A673 (cell line): ENCODE measurements around the gene VCP. TPM values are rescaled to one million over a fixed set of nuclear protein-coding genes. Genes with fewer than 3 reads are reported as not detected.

Experiments
- BruUV-seq: library from RNA; stranded (reverse); fragments of 400-500 nt; replicated peaks from 2 replicates; lab custom pipeline; 2021; lab: Mats Ljungman, UMichigan
- CTCF ChIA-PET: fragments of 300-600 bp; sonication (Branson Sonifier 250); formaldehyde crosslinking; loops from one replicate; lab custom pipeline; 2022; ENCODE audit warnings: antibody characterized with exemption; lab: Charles Lee
- POLR2A ChIA-PET: fragments of 300-600 bp; sonication (Branson Sonifier 250); formaldehyde crosslinking; loops from one replicate; lab custom pipeline; 2022; ENCODE audit warnings: antibody characterized with exemption; ENCODE audit not compliant: low non-redundant PET; lab: Charles Lee
- DNase-seq: peaks from one replicate; pipeline ENCODE4 v3.0.0-alpha.2; 2015; ENCODE audit warnings: low spot score
- H3K27ac ChIP-seq: fragments of 200-600 bp; sonication (generic); 2 replicates; pipeline ENCODE4 v1.5.1; 2016; ENCODE audit warnings: mixed run types, low read depth, mild to moderate bottlenecking, mixed read lengths, antibody characterized with exemption, low read length; ENCODE audit not compliant: poor library complexity, severe bottlenecking
- H3K27me3 ChIP-seq: fragments of 200-600 bp; sonication (generic); replicated peaks from 2 replicates; pipeline ENCODE4 v1.6.1; 2017; ENCODE audit warnings: mixed run types, low read depth, mild to moderate bottlenecking, mixed read lengths, antibody characterized with exemption, low read length; ENCODE audit not compliant: insufficient read depth, poor library complexity
- H3K36me3 ChIP-seq: fragments of 200-600 bp; sonication (generic); 2 replicates; pipeline ENCODE4 v1.6.1; 2016; ENCODE audit warnings: mixed run types, mild to moderate bottlenecking, mixed read lengths, antibody characterized with exemption, low read length; ENCODE audit not compliant: insufficient read depth, poor library complexity, severe bottlenecking
- H3K4me1 ChIP-seq: fragments of 200-600 bp; sonication (generic); 2 replicates; pipeline ENCODE4 v1.6.1; 2017; ENCODE audit warnings: mixed run types, mild to moderate bottlenecking, mixed read lengths, antibody characterized with exemption, low read length; ENCODE audit not compliant: insufficient read depth, poor library complexity, severe bottlenecking
- H3K4me3 ChIP-seq: fragments of 200-600 bp; sonication (generic); 2 replicates; pipeline ENCODE4 v1.5.1; 2016; ENCODE audit warnings: low read depth, mixed run types, mild to moderate bottlenecking, mixed read lengths, low read length; ENCODE audit not compliant: poor library complexity, severe bottlenecking
- H3K9me3 ChIP-seq: fragments of 200-600 bp; sonication (generic); 2 replicates; pipeline ENCODE4 v1.6.1; 2016; ENCODE audit warnings: mixed run types, low read depth, mild to moderate bottlenecking, mixed read lengths, antibody characterized with exemption, low read length; ENCODE audit not compliant: poor library complexity, severe bottlenecking
- EZH2 ChIP-seq: fragments of 200-600 bp; sonication (generic); IDR thresholded peaks from 2 replicates; pipeline ENCODE4 v1.6.1; 2017; ENCODE audit warnings: borderline replicate concordance, low read depth, mild to moderate bottlenecking, mixed read lengths, antibody characterized with exemption, low read length; ENCODE audit not compliant: poor library complexity, severe bottlenecking
- intact Hi-C: fragments of 100-400 bp; cut with micrococcal nuclease; formaldehyde crosslinking; loops from one replicate; pipeline ENCODE4 v1.10.0; 2022; ENCODE audit not compliant: unreplicated experiment
- total RNA-seq: library from RNA; stranded (reverse); gene quantifications from 2 replicates; pipeline ENCODE4 v1.2.3, GENCODE V29; 2021
- TF ChIP-seq, protein P1 (sequence below): fragments of 300-800, 200-600 bp; sonication (generic); conservative IDR thresholded peaks from 2 replicates; pipeline ENCODE4 v1.5.1; 2017; ENCODE audit warnings: low read depth, mild to moderate bottlenecking, antibody characterized with exemption, low read length, moderate library complexity, mixed read lengths

The VCP gene
- total RNA-seq, 1 experiment from 2014 or later: 643 TPM

DNA sequence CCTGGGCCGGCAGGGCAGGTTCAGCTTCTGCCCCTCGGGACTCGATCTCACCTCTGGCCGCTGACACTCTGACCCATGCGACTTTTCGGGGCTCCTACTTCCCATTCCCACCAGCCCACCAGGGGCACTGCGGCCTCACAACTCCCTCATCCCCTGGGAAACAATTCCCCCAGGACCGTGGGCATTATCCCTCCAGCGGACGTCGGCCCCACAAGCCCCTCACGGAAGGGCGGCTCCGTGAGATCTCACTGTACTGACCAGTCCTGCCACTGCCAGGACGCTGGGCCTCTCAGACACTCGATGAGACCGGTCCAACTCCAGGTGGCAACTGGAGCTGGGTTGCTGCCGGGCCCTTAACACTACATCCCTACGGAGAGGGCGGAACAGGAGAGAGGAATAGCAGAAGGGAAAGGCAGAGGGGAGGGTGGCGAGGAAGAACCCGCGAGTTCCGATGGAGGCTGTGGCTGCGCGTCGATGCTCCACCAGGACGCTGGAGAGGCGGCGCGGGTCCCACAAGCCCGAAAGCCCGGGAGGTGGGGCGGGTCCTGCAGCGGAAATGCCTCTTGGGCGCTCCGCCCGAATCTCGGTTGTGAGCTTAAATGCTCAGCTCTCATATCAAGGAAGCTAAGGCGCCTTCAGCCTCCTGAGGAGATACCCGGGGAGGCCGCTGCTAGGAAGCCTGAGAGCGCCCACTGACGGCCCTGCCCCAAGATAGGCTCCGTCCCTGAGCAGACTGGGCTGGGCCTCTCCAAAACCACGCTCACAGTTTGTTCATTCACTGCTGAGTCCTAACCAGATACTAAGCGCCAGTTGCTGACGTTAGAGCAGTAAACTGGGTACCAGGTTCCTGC is 36.3 kb downstream of the VCP start:
- H3K9me3 ChIP-seq: no peaks in the 10 kb centered on the region
- intact Hi-C loops: no loop called here
- H3K36me3 ChIP-seq: no peaks in the 10 kb centered on the region
- TF ChIP-seq EZH2: no peak
- TF ChIP-seq, protein P1, sequence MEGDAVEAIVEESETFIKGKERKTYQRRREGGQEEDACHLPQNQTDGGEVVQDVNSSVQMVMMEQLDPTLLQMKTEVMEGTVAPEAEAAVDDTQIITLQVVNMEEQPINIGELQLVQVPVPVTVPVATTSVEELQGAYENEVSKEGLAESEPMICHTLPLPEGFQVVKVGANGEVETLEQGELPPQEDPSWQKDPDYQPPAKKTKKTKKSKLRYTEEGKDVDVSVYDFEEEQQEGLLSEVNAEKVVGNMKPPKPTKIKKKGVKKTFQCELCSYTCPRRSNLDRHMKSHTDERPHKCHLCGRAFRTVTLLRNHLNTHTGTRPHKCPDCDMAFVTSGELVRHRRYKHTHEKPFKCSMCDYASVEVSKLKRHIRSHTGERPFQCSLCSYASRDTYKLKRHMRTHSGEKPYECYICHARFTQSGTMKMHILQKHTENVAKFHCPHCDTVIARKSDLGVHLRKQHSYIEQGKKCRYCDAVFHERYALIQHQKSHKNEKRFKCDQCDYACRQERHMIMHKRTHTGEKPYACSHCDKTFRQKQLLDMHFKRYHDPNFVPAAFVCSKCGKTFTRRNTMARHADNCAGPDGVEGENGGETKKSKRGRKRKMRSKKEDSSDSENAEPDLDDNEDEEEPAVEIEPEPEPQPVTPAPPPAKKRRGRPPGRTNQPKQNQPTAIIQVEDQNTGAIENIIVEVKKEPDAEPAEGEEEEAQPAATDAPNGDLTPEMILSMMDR: no peak; the same call in 1 of the 2 replicates
- BruUV-seq: no TSS peak
- H3K4me3 ChIP-seq: peak overlapping the region; percentile 13
- H3K27me3 ChIP-seq: no peaks in the 10 kb centered on the region
- DNase-seq: peak; percentile 78
- H3K27ac ChIP-seq: no peak overlapping the region
- ChIA-PET CTCF (interaction anchor here (0.7 kb wide), 1 partner anchor 660 kb away, joined by 3 read pairs; no protein-coding TSS in a partner anchor), POLR2A (interaction anchor here (0.7 kb wide), 1 partner anchor 147 kb away, joined by 6 read pairs; no protein-coding TSS in a partner anchor)
- H3K4me1 ChIP-seq: peaks cover 3% of the 10 kb centered on the region

DNA sequence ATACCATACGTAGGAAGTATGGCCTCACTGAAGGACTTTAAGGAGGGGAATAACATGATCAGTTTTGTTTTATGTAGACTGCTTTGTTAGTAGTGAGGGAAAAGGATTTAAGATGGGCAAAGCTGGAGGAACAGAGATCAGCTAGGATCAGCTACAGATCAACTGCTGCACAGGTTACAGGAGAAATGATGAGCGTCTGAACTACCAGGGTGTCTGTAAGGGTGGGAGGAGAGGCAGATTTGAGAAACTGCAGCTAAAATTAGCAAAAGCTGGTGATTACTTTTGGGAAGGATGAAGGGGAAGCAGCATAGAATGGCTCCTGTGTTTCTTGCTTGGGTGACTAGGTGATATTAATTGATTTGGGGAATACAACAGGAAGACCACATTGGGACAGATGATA is 39.3 kb downstream of the VCP start:
- no peak for DNase-seq
- ChIA-PET CTCF (no interaction called here), POLR2A (no interaction called here)
- Histone ChIP-seq H3K4me3 (no peak overlapping the region), H3K27ac (no peak overlapping the region), H3K4me1 (peaks cover 3% of the 10 kb centered on the region), H3K27me3 (no peaks in the 10 kb centered on the region), H3K36me3 (no peaks in the 10 kb centered on the region), H3K9me3 (no peaks in the 10 kb centered on the region)
- intact Hi-C loops: no loop called here
- TF ChIP-seq, protein P1: no peak
- TF ChIP-seq EZH2: no peak
- BruUV-seq: no TSS peak

- H3K4me3 ChIP-seq: no peak overlapping the region
- TF ChIP-seq EZH2: no peak
- TF ChIP-seq, protein P1: no peak
- no peaks in the 10 kb centered on the region for H3K4me1 ChIP-seq
- H3K9me3 ChIP-seq: no peaks in the 10 kb centered on the region
- BruUV-seq: no TSS peak
- H3K27me3 ChIP-seq: no peaks in the 10 kb centered on the region
- POLR2A ChIA-PET: no interaction called here
- peak; percentile 43 for DNase-seq
- no peak overlapping the region for H3K27ac ChIP-seq
- CTCF ChIA-PET: no interaction called here
- H3K36me3 ChIP-seq: no peaks in the 10 kb centered on the region
- intact Hi-C loops: no loop called here
These were observed 42.6 kb downstream of the VCP start for GRCh38 chr9:35029852-35030251.
